HCT116 (cell line): ENCODE measurements around the gene LRRC61. TPM values are rescaled to one million over a fixed set of nuclear protein-coding genes. Genes with fewer than 3 reads are reported as not detected.
"Not testable (repeated sequence)": the region's sequence is repeated elsewhere in the genome, so short reads cannot be mapped to it uniquely, and the experiment has no call there.

ENCODE experiments used
- ATAC-seq: fragments of 200-7000 bp; cut with Tn5 transposase; 2 replicates; pipeline ENCODE4 v1.9.1; 2020; ENCODE audit warnings: mild to moderate bottlenecking, moderate library complexity
- BruUV-seq: library from RNA; stranded (reverse); fragments of 400-500 nt; replicated peaks from 2 replicates; lab custom pipeline; 2021; lab: Mats Ljungman, UMichigan
- CTCF ChIA-PET: fragments of 300-600 bp; sonication (Branson Sonifier 250); formaldehyde crosslinking; loops from one replicate; lab custom pipeline; 2021; ENCODE audit warnings: antibody characterized with exemption; lab: Charles Lee
- POLR2A ChIA-PET: fragments of 300-600, 350-600 bp; sonication (Branson Sonifier 250); formaldehyde crosslinking; loops from one replicate; lab custom pipeline; 2021; ENCODE audit warnings: antibody characterized with exemption; lab: Charles Lee
- RAD21 ChIA-PET, 2 experiments: fragments of 300-600 bp; sonication (Branson Sonifier 250); formaldehyde crosslinking; loops; one replicate each; lab custom pipeline; 2023; ENCODE audit warnings: low total read pairs in 2 of 2; ENCODE audit not compliant: uncharacterized antibody in 2 of 2, unreplicated experiment in 2 of 2, low non-redundant PET in 1 of 2; lab: Charles Lee
- DNase-seq: peaks from one replicate; pipeline ENCODE4 v3.0.0-alpha.2; 2010; ENCODE audit warnings: low read depth, low spot score
- H2AFZ ChIP-seq: fragments of 200-600 bp; shearing (Covaris generic), sonication (generic); 2 replicates; pipeline ENCODE4 v1.6.1; 2017; ENCODE audit warnings: low read depth, mixed run types, mixed read lengths, antibody characterized with exemption, low read length; ENCODE audit not compliant: poor library complexity, severe bottlenecking
- H3K27ac ChIP-seq: 2 replicates; pipeline ENCODE4 v1.5.1; 2012; ENCODE audit warnings: low read depth, low read length
- H3K27me3 ChIP-seq: fragments of 200-600 bp; sonication (generic); 2 replicates; pipeline ENCODE4 v1.6.1; 2016; ENCODE audit warnings: mixed run types, low read length, mixed read lengths; ENCODE audit not compliant: insufficient read depth
- H3K36me3 ChIP-seq, 2 experiments: fragments of 200-500 bp in 1 of 2; fragments of 200-600 bp in 1 of 2; sonication (Bioruptor generic) in 1 of 2; sonication (generic) in 1 of 2; 2 replicates each; pipeline versions ENCODE4 v1.5.1 to v1.6.1; 2014 to 2016; ENCODE audit warnings: low read length in 2 of 2, inconsistent platforms in 1 of 2, mixed read lengths in 1 of 2, mixed run types in 1 of 2; ENCODE audit not compliant: insufficient read depth in 2 of 2, control insufficient read depth in 1 of 2
- H3K4me1 ChIP-seq, 2 experiments: fragments of 200-600 bp in 1 of 2; sonication (generic) in 1 of 2; 2 replicates each; pipeline versions ENCODE4 v1.5.1 to v1.6.1; 2012 to 2017; ENCODE audit warnings: low read length in 2 of 2, inconsistent platforms in 1 of 2, mild to moderate bottlenecking in 1 of 2, mixed read lengths in 1 of 2, mixed run types in 1 of 2, moderate library complexity in 1 of 2; ENCODE audit not compliant: insufficient read depth in 2 of 2, control insufficient read depth in 1 of 2
- H3K4me2 ChIP-seq: fragments of 200-600 bp; sonication (generic); 2 replicates; pipeline ENCODE4 v1.6.1; 2017; ENCODE audit warnings: mixed run types, low read length, mixed read lengths
- H3K4me3 ChIP-seq, 2 experiments: fragments of 200-600 bp in 1 of 2; sonication (generic) in 1 of 2; replicated peaks in 1 of 2; 2 replicates each; pipeline ENCODE4 v1.5.1; 2011 to 2016; ENCODE audit warnings: low read length in 2 of 2, control low read depth in 1 of 2, low read depth in 1 of 2, mild to moderate bottlenecking in 1 of 2, mixed read lengths in 1 of 2, mixed run types in 1 of 2
- H3K79me2 ChIP-seq: fragments of 200-600 bp; sonication (generic); 2 replicates; pipeline ENCODE4 v1.6.1; 2017; ENCODE audit warnings: mild to moderate bottlenecking, mixed run types, low read length, moderate library complexity, mixed read lengths; ENCODE audit not compliant: insufficient read depth
- H3K9ac ChIP-seq: fragments of 200-600 bp; sonication (generic); 2 replicates; pipeline ENCODE4 v1.6.1; 2016; ENCODE audit warnings: low read length, mixed read lengths
- H3K9me2 ChIP-seq: fragments of 200-600 bp; sonication (generic), shearing (Covaris generic); 2 replicates; pipeline ENCODE4 v1.6.1; 2017; ENCODE audit warnings: mixed run types, mild to moderate bottlenecking, moderate library complexity; ENCODE audit not compliant: insufficient read depth
- H3K9me3 ChIP-seq, 2 experiments: fragments of 200-500 bp in 1 of 2; fragments of 200-600 bp in 1 of 2; sonication (Bioruptor generic) in 1 of 2; sonication (generic) in 1 of 2; 2 replicates each; pipeline ENCODE4 v1.6.1; 2014 to 2017; ENCODE audit warnings: low read length in 2 of 2, mixed read lengths in 2 of 2, inconsistent platforms in 1 of 2, low read depth in 1 of 2, mild to moderate bottlenecking in 1 of 2, mixed run types in 1 of 2, moderate library complexity in 1 of 2; ENCODE audit not compliant: control insufficient read depth in 1 of 2, insufficient read depth in 1 of 2
- H4K20me1 ChIP-seq: fragments of 200-600 bp; sonication (generic), shearing (Covaris generic); 2 replicates; pipeline ENCODE4 v1.6.1; 2017; ENCODE audit warnings: mixed run types, mild to moderate bottlenecking, moderate library complexity; ENCODE audit not compliant: insufficient read depth
- CBX3 ChIP-seq: IDR thresholded peaks from 2 replicates; pipeline ENCODE4 v1.6.1; 2012; ENCODE audit warnings: low read depth
- intact Hi-C: fragments of 100-400 bp; cut with micrococcal nuclease; formaldehyde crosslinking; loops from 2 replicates; pipeline ENCODE4 v1.10.0; 2022
- total RNA-seq: library from RNA; stranded (reverse); gene quantifications from one replicate; pipeline ENCODE4 v1.2.1, GENCODE V29; 2021; ENCODE audit not compliant: unreplicated experiment
- TF ChIP-seq, protein P1 (sequence below): IDR thresholded peaks from 2 replicates; pipeline ENCODE4 v1.6.1; 2012

Gene LRRC61
- total RNA-seq, 1 experiment from 2014 or later = 12.0 TPM

GRCh38 chr7:150305903-150306284 lies 17.3 kb upstream of the LRRC61 start:
- H3K4me3 ChIP-seq, H2AFZ ChIP-seq, POLR2A ChIA-PET, ATAC-seq, H4K20me1 ChIP-seq, H3K9ac ChIP-seq, DNase-seq, BruUV-seq, CTCF ChIA-PET, H3K79me2 ChIP-seq, H3K27ac ChIP-seq, RAD21 ChIA-PET, H3K4me2 ChIP-seq, H3K36me3 ChIP-seq, H3K27me3 ChIP-seq, H3K9me2 ChIP-seq, H3K9me3 ChIP-seq: not testable (repeated sequence)
- intact Hi-C loops = loop anchor here (10.0 kb wide), 1 partner anchor 59 kb away; the partner anchor contains the start of gene REPIN1
- H3K4me1 ChIP-seq = peaks cover 9 to 25% of the 10 kb centered on the region in 2 experiments

DNA sequence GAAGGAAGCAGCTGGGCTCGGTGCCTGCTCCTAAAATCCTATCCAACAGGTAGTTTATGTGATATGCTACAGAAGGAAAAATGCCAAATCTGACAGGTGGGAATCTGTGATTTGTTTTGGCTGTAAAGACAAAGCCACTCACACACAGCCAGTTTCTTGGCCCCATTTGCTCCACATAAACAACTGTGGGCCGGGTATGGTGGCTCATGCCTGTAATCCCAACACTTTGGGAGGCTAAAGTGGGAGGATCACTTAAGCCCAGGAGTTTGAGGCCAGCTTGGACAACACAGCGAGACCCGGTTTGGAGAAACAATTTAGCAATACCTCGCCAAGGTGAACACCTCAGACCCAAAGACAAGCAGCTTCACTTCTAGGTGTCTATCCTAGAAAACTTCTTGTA lies 16.8 kb upstream of the LRRC61 start:
- CTCF ChIA-PET = not testable (repeated sequence)

DNA sequence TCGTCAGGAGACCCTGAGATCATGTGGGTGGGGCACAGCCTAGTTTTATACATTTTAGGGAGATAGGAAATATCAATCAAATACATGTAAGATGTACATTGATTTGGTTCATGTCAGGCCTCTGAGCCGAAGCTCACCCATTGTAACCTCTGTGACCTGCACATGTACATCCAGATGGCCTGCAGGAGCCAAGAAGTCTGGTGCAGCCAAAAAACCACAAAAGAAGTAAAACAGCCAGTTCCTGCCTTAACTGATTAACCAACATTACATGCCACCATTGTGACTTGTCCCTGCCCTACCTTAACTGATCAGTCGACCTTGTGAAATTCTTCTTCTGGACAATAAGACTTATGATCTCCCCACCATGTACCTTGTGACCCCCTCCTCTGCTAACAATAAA lies 16.0 kb upstream of the LRRC61 start:
- no peak overlapping the region for H2AFZ ChIP-seq
- no peaks in the 10 kb centered on the region for H4K20me1 ChIP-seq
- H3K4me3 ChIP-seq = no peak overlapping the region
- CTCF ChIA-PET = no interaction called here
- POLR2A ChIA-PET = no interaction called here
- no peaks in the 10 kb centered on the region for H3K9me3 ChIP-seq
- no peaks in the 10 kb centered on the region for H3K36me3 ChIP-seq
- ATAC-seq = no peak
- DNase-seq = no peak
- no TSS peak for BruUV-seq
- no peaks in the 10 kb centered on the region for H3K9me2 ChIP-seq
- TF ChIP-seq, protein P1, sequence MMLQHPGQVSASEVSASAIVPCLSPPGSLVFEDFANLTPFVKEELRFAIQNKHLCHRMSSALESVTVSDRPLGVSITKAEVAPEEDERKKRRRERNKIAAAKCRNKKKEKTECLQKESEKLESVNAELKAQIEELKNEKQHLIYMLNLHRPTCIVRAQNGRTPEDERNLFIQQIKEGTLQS = no peak
- TF ChIP-seq CBX3 = peak; percentile 75; the same call in 1 of the 2 replicates
- H3K27ac ChIP-seq = no peak overlapping the region
- RAD21 ChIA-PET = no interaction called here
- no peaks in the 10 kb centered on the region for H3K27me3 ChIP-seq
- peak overlapping the region; percentile 57; the same call in 1 of the 2 replicates for H3K4me2 ChIP-seq
- peaks cover 9 to 25% of the 10 kb centered on the region in 2 experiments for H3K4me1 ChIP-seq
- intact Hi-C loops = loop anchor here (10.0 kb wide), 1 partner anchor 58 kb away; the partner anchor contains the start of gene REPIN1
- no peaks in the 10 kb centered on the region for H3K79me2 ChIP-seq
- H3K9ac ChIP-seq = no peak overlapping the region

More for the DNA sequence above, 16.8 kb upstream of the LRRC61 start:
- BruUV-seq, H3K4me3 ChIP-seq, H3K9ac ChIP-seq, H3K27ac ChIP-seq, H3K27me3 ChIP-seq, H3K4me2 ChIP-seq, H3K36me3 ChIP-seq, H2AFZ ChIP-seq, RAD21 ChIA-PET, POLR2A ChIA-PET, H4K20me1 ChIP-seq, H3K79me2 ChIP-seq, H3K9me2 ChIP-seq, ATAC-seq, H3K9me3 ChIP-seq, DNase-seq: not testable (repeated sequence)
- intact Hi-C loops = loop anchor here (10.0 kb wide), 1 partner anchor 58 kb away; the partner anchor contains the start of gene REPIN1
- peaks cover 9 to 25% of the 10 kb centered on the region in 2 experiments for H3K4me1 ChIP-seq
